ENCODE results near the gene EDNRA.

The EDNRA gene

DNA sequence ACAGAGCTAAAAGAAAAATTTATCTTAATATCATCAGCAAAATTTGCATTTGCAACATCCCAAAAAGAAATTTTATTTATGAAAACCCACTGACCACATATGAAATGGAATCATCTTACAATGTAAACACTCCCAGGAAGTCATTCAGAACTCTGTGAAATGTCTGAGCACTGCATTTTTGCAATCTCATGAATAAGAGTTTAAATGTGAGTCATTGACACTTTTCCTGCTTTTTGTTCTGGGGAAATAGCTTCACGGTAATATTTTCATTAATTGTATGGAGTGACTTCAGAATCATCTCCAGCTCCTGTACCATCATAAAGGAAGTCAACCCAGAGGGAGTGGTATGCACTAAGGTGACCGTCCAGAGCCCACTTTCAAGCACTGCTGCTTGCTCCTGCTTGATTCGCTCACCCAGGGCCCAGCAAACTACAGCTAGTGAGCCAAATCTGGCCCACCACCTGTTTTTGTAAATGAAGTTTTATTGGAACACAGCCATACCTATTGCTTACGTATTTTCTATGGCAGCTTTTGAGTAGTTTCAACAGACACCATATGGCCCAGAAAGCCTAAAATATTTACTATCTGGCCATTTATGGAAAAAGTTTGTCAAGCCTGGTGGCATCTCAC is 17.2 kb downstream of the EDNRA start:
- DNase-seq = no peak

DNA sequence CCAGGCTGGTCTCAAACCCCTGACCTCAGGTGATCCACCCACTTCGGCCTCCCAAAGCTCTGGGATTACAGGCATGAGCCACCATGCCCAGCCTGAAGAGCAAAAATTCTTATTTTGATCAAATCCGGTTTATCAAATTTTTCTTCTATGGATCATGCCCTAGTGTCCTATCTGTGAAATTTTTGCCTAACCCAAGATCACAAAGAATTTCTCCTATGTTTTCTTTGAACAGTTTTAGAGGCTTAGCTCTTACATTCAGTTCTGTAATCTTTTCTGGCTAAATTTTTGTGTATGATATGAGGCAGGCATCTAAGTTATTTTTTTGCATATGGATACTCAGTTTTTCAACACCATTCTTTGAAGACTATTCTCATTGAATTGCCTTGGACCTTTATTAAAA is 27.4 kb downstream of the EDNRA start:
- DNase-seq = no peak

DNA sequence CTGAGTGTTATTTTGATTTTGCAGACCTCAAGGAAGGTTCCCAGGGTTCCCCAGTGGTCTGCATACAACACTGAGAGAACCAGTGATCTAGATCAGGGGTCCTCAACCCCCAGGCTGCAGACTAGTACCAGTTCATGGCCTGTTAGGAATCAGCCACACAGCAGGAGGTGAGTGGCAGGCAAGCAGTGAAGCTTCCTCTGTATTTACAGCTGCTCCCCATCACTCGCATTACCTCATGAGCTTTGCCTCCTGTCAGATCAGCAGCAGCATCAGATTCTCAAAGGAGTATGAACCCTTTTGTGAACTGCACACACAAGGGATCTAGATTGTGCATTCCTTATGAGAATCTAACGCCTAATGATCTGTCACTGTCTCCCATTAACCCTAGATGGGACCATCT is 28.5 kb downstream of the EDNRA start:
- no peak for DNase-seq

DNA sequence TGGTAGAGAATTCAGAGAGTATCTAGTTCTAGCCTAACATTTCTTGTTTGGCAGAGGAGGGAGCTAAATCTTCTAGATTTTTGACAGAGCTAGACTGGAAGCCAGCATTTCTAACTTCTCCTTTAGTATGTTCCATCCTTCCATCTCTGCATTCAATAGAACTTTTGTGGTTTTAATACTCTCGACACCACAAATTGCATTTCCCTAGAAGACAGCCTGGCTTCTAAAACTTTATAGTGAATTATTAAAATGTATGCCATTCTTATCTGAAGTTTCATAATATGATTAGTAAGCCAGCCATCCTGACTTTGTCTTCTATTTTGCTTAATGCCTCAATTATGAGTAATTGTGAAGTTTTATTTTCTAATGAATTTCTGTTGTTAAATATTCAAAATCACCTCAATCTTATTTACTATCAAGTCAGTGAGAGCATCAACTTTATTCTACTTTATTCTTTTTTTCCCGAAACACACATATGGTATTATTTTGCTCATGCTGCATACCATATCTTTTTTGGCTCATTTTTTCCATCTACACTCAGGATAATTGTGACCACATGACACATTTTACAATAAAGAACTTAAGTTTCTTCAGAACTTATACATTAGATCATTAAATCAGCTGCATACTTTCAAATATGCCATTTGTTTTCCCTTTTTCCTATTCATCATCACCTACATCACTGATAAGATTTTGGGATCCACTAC is 30.2 kb downstream of the EDNRA start:
- no peak for DNase-seq

DNA sequence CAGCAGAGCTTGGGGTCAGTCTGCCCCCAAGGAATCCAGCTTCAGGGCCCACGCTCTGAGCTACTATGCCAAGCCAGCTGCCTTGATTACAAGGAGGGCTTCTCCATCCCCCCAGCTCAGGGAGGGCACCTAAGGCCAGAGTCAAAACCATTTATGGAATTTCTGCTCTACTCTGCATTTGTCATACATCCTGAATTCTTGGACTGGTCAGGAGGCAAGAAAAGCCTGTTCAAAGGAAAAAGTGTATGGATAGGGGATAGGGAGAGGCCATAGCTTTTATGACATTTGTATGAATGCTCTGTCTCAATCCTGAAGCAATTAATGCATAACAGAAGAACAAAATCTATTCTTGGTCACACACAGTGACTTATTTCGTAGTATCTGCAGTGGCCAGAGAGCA is 32.2 kb downstream of the EDNRA start:
- no peak for DNase-seq

DNA sequence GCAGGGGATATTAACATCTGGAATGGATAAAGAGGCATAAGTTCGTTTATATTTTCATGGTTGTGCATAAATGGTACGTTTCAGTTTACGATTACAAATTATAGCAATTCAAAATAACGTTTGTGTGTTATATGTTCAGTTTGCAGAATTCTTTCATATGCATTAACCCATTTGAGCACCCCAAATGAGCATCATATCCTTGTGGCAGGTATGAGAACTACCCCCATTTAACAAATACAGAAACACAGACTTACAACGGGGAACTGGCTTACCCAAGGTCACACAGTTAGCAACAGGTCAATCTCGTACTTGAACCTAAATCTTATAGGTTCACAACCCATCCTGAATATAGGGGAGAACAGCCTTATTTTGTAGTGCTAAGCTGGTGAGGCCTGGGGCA is 33.1 kb downstream of the EDNRA start:
- DNase-seq = no peak

DNA sequence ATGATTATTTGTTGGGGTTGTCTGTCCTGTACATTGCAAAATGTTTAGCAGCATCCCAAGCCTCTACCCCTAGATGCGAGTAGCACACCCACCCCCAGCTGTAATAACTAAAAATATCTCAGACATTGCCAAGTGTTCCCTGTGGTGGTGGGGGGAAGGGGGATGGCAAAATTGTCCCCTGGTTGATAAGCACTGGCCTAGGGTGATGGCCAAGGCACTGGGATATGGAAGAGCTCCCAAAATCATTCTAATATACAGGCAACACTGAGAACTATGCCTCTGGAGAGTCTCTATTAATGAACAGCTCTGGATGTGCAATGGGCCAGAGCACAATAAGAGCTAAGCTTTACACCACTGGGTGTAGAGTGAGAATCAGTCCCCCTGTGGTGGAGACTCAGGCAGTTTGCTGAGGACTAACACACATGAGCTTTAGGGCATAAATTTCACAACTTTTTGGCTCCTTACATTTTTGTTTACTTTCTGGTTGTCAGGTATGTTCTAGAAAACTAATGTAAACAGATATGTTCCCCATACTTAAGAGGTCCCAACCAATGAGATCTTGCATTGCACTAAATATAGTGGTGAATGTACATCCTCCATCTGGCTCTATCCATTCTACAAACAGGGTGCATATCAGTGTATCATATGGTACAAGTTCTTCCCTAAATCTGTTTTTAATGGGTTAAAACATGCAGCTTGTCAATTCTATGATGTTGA is 34.5 kb downstream of the EDNRA start:
- DNase-seq = no peak

DNA sequence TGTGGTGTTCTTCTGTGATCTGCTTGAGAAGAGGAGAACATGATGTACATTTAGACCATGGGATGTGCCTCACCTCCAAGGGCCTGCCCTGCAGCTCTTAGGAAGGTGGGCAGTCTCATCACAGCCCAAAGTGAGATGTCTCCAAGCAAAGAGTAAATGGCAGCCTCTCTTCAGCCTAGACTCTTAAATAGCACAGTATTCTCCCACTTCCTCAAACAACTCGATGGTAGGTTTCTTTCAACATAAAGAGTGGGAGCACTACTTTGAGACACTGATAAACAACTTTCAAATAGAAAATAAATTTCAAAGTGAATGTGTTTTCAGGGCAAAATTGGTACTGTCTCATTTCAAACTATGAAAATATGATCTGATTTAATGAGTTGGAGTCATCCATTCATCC is 35.2 kb downstream of the EDNRA start:
- peak in 1 of 2 donors; percentile 15 for DNase-seq

DNA sequence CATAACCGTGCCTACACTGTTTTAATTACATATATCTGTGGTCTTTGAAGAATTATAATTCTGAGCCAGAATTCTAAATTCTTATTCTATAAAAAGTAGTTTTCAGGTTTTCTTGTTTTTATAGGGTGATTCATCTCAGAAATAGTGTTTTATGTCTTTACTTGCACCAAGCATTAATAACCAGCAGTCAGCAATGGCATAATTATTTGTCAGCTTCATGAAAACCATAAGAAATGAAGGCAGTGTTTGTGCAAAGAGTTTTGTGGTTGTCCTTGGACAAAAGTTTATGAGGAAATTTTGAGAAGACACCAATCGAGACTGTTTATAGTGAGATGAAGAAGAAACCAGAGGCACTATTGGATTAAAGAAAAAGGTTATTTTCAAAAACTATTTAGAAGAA is 37.2 kb downstream of the EDNRA start:
- DNase-seq = no peak

DNA sequence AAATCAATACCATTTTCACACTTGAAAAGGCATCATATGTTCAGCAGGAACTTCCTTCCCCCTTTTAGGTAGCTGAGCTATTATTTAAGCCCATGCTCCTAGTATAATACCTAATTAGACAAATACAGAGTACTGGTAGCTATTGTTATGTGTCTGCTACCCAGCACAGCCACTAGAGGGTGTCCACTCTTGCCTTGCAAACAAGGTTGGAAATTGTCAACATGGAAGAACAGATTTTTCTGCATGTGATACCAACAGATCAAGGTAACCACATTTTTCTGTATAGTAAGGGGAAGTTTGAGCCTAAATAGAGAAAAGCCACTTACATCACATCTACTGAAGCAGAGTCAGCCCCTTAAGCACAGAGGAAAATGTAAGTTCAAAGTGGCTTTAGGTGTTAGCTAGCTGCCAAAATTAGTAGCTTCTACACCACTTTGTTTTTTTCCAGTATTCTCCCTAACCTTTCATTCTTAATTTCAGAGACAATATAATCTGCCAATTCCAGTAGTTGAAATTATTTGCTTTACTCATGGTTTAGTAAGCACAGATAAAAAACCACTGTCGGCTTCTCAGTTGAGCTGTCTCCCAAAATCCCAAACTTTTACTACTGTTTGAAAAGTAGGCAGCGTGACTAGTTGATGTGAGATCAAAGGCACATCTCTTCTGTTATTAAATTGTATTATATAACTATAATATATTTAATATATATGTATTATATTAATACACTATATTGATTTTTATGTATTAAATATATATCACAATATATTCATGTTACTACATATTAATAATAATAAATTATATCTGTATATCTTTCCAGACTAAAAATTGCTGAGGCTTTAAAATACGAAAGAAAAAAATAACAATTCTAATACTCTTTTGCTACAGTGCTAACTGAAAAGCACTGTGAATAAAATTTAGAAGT is 38.2 kb downstream of the EDNRA start:
- DNase-seq = peak; percentile 31 to 47

DNA sequence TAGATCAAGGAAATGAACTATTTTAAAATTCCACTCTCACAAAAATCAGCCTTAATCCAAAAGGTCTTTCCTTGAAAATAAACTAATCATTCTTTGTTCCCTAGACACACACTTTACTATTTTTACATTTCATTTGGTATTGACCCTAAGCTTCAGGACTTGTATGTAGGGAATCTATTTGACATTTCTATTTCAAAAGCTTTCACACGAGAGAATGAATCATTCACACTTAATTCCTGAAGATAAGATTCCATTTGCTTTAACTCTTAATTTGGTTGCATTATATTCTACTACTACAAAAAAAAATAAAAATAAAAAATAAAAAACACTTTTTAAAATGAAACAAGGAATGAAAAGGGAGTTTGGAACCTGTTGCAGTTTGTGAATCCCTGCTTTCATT is 43.7 kb downstream of the EDNRA start:
- no peak for DNase-seq

DNA sequence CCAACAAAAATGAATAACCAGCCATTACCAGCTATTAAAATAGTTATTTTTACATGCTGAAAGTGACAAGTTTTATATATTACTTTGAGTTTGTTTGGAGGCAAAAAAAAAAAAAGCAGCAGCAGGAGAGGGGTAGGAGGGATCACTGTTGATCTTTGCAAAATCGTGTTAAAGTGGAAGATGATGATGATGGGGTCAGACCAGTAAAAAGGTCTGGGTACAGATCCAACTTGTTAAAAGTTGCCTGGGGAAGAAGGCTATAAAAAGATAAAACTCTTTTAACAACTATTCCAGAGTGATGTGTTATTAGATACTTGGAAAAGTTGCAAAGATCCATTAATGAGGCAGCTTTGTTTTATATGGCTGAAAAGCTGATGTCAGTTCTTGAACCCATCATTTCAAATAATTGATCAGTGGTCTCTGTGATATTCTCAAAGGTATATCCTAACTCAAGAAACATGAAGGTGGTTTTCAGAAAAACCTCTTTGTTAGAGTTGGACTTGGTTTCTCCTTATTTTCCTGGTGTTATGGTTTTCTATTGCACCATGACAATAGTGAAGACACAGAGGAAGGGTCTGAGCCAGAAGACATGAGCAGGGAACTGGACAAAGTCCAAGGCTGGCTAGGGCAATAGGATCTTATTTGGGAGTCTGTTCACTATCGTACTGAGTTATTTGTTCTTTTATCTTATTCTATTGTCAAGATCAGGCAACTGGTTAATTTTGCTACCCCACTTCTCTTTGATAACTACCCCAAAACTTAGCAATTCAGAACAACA is 44.8 kb downstream of the EDNRA start:
- no peak for DNase-seq

DNA sequence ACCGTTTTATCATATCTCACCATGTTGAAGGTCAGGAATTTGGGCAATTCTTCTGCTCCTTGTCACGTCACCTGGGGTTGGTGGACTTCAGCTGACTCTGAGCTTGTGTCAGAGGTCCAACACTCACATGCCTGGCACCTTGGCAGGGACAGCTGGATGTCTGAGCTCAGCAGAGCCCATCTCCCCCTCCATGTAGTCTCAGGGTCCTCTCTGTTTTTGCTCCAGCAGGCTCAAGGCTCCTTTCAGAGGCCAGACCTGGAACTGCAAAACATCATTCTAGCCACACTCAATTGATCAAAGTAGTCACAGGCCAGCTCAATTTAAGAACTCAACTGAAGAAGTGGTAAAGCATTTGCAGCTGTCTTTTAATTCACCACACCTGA is 45.4 kb downstream of the EDNRA start:
- no peak for DNase-seq

DNA sequence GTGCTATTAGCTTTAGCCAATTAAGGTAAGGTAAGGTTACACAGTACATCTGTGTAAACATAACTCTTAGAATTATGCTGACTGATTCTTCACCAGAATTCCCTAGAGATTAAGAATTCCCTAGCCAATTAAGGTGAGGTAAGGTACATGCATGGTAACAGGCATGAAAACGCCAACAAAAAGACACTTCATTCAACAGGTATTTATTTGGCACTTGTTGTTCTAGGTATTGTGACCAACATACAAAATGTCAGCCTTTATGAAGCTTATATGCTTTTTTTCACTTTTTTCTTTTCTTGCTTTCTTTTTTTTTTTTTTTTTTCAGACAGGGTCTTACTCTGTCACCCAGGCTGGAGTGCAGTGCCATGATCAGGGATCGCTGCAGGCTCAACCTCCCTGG is 47.2 kb downstream of the EDNRA start:
- no peak for DNase-seq

DNA sequence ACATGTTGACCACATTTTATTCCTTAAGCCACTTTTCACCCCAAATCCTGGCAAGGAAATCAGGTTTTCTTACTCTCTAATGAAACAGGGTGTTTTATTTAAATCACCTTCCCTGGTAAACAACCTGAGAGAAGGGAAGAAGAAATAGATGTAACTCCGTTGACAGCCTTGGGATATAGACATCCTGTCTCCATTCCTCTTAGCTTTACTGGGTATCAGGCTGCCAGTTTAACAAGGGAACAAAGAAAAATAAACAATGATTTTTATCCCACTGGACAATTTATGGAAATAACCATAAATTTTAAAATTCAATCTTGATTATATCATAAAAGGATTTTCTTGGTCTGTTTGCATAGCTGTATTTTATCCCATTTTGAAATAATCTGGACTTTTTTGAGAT is 49.2 kb downstream of the EDNRA start:
- DNase-seq = no peak

DNA sequence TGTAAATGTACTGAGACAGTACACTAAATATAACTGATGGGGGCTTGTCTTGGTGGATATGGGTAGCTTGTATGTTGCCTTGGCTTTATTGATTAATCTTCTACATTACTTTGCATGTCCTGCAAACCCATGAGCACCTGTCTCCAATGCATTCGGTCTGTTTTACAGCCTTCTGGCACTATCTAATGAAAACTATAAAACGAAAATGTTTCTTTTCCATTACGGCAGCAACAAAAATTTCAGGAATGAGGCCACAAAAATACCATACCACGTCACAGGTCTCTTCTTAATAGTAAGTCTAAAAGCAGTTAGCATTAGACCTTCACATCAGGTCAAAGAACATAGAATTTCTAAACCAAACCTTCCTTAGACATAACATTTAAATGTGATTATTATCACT is 49.8 kb downstream of the EDNRA start:
- no peak for DNase-seq

DNA sequence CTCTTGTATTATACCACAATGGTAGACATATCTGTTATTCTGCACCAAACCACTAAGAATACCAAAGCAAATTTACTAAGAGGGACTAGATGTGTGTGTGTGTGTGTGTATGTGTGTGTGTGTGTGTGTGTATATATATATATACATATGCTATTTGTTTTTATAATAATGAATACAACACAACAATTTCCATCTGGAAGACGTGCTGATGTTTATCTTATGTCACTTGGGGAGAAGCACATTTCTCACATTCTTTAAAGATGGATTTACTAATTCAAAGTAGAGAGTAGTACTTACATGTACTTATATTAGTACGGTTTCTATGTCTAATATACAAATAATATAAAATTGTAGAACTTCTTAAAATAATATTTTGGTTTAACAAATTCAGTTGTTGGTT is 52.0 kb downstream of the EDNRA start:
- DNase-seq = no peak

DNA sequence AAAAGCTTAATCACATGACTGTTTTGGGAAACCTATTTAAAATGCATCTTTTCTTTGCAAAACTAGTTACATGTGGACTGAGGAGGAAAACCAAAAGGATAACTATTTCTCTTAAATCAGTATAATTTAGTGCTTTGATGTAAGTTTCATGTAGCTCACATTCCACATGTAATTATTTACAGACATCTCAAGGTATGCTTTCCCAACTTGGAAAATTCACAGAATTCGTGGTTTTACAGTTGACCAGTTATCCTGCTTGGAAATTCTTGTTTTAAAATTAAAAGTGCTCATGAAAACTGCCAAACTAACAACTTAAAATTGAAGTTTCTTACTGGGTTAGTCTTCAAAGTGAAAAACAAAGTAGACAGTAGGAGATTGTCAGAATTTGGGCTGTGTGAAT is 52.4 kb downstream of the EDNRA start:
- DNase-seq = no peak

DNA sequence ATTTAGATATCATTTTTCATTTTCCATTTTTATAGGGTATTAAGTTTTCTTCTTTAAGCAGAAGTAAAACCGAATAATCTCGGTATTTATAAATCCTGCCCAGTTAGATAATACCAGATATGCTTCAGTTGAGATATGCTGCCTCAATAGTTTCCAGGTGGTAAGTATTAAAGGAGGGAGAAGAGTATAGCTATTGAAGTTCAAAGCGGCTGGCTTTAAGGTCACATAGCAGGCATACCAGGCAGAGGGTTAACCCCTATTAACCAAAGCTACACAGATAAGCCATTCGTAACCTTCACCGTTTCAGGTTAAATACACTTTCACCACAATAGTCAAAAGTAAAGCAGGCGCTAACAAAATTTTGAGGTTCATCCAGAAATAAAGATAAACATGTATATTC is 54.2 kb downstream of the EDNRA start:
- no peak for DNase-seq

DNA sequence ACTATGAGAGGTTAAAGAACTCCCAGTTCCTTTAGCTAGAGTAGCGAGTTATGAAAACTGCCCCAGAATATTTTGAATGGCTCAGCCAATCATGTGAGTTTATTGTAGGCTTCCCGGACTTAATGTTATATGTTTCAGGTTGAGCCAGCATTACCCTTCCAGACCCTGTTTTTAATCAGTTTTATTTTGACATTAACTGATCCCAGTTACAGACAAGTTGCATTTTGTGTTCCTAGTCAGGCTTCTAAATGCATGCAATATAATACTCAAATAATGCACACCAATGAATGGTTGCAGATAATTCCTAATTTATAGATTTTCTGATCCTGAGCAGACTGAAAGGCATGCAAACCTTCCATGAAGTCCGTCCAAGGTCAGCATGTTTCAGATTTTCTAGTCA is 57.8 kb downstream of the EDNRA start:
- no peak for DNase-seq

DNA sequence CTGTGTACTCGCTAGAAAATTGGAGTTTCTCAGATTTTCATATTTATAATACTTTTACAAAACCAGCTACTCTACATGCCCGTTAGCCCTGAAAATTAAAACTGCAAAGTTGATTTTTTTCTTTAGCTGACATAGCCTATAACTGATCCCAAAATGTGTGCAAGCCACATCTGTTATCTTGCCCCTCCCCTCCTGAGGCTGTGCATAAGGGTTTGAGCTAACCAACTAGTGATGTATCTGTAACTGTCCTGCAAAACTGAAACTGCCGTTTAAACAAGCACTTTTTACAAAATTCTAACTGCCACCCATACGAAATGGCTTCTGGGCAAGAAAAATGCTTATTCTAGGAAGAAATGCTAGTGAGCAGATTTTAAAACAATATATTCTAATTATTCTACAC is 59.1 kb downstream of the EDNRA start:
- no peak for DNase-seq

DNA sequence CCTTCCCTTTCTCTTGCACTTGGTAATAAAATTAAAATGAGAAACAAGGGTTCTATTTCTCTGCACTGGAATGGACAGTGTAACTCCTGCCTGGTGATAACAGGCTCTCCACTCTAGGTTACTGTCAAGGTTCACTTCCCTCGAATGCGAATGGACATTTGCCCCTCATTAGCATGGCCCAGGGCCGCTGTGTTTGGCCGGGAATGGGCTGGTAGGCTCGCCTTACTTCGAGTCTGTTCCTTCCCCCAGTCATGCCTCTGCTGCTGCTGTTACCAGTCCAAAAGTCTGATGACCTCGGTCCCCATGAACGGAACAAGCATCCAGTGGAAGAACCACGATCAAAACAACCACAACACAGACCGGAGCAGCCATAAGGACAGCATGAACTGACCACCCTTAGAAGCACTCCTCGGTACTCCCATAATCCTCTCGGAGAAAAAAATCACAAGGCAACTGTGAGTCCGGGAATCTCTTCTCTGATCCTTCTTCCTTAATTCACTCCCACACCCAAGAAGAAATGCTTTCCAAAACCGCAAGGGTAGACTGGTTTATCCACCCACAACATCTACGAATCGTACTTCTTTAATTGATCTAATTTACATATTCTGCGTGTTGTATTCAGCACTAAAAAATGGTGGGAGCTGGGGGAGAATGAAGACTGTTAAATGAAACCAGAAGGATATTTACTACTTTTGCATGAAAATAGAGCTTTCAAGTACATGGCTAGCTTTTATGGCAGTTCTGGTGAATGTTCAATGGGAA is 61.5 kb downstream of the EDNRA start:
- no peak for DNase-seq

Measured in inflammatory macrophage treated with lipopolysaccharide for 1 hour (primary cell).